ENCODE results near the gene NPFFR2. TPM values are rescaled to one million over a fixed set of nuclear protein-coding genes. Genes with fewer than 3 reads are reported as not detected.
"Not testable (repeated sequence)": the region's sequence is repeated elsewhere in the genome, so short reads cannot be mapped to it uniquely, and the experiment has no call there.

Gene NPFFR2
- total RNA-seq, 4 donors from 2014 or later = not detected

DNA sequence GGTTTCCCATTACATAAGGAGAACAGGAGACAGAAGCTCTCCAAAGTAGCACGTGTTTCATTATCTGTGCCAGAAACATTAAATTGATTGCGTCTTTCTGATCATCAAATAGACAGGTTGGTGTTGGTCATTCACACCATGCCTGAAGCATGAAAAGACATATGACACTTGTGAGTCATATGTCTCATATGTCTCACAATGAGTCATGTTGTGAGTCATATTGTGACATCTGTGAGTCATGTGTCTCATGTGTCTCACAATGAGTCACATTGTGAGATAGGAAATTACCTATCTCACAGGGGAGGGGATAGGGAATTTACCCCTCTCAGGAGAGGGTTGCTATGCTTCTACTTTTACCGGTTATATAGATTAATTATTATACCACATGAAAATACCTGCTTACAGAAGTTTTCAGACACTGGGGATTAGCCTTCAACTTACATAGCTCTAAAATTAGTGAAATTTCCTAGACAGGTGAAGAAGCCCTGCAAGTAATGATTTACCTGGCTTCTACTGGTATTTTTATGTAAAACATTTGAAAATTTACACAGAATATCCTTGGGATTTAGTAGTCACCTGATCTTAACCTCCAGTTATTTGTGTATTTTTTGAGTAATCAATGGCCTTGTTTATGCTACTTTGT, 80.8 kb downstream of the NPFFR2 start:
- Histone ChIP-seq H3K4me1 (no peaks in the 10 kb centered on the region), H3K27me3 (no peaks in the 10 kb centered on the region), H3K9me3 (no peaks in the 10 kb centered on the region), H3K4me3 (no peak overlapping the region), H3K27ac (no peak overlapping the region), H3K36me3 (no peaks in the 10 kb centered on the region)
- no peak for TF ChIP-seq POLR2A (IDR thresholded peaks at IDR 0.05)
- TF ChIP-seq CTCF (IDR thresholded peaks at IDR 0.05 in 4 of 5, conservative IDR thresholded peaks at IDR 0.05 in 1 of 5) = no peak
- DNase-seq (no peak), ATAC-seq (peak in 1 of 2 donors; percentile 39)
- intact Hi-C loops (cut with DNase I; ENCODE audit: low total_unique reads) = no loop called here
- in situ Hi-C loops (cut with MboI; ENCODE audit: low sequenced_read_pairs in 4 of 4) = no loop called here

GRCh38 chr4:72118017-72118416, 86.2 kb downstream of the NPFFR2 start:
- TF ChIP-seq CTCF (IDR thresholded peaks at IDR 0.05 in 4 of 5, conservative IDR thresholded peaks at IDR 0.05 in 1 of 5) (no peak), POLR2A (IDR thresholded peaks at IDR 0.05) (no peak)
- in situ Hi-C loops (cut with MboI; ENCODE audit: low sequenced_read_pairs in 4 of 4) = no loop called here

DNA sequence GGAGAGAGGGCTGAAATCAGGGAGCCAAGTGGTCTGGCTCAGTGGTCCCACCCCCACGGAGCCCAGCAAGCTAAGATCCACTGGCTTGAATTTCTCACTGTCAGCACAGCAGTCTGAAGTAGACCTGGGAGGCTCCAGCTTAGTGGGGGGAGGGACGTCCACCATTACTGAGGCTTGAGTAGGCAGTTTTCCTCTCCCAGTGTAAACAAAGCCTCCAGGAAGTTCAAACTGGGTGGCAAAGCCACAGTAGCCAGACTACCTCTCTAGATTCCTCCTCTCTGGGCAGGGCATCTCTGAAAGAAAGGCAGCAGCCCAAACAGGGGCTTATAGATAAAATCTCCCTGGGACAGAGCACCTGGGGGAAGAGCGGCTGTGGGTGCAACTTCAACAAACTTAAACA, 88.1 kb downstream of the NPFFR2 start:
- H3K27me3 ChIP-seq = no peaks in the 10 kb centered on the region
- intact Hi-C loops (cut with DNase I; ENCODE audit: low total_unique reads) = no loop called here
- no peaks in the 10 kb centered on the region for H3K9me3 ChIP-seq
- H3K27ac ChIP-seq = no peak overlapping the region
- no peak for ATAC-seq
- no peak for TF ChIP-seq CTCF (IDR thresholded peaks at IDR 0.05 in 4 of 5, conservative IDR thresholded peaks at IDR 0.05 in 1 of 5)
- TF ChIP-seq POLR2A (IDR thresholded peaks at IDR 0.05) = no peak
- in situ Hi-C loops (cut with MboI; ENCODE audit: low sequenced_read_pairs in 4 of 4) = loop anchor here in 1 of 4 donors (10.0 kb wide), 1 partner anchor 55 kb away; no protein-coding TSS in a partner anchor
- no peak for DNase-seq
- H3K4me3 ChIP-seq = no peak overlapping the region
- no peaks in the 10 kb centered on the region for H3K4me1 ChIP-seq
- no peaks in the 10 kb centered on the region for H3K36me3 ChIP-seq

More at GRCh38 chr4:72118017-72118416, 86.2 kb downstream of the NPFFR2 start:
- intact Hi-C loops (cut with DNase I; ENCODE audit: low total_unique reads) = no loop called here
- ATAC-seq (no peak), DNase-seq (no peak)
- no peaks in the 10 kb centered on the region for H3K36me3 ChIP-seq
- no peaks in the 10 kb centered on the region for H3K27me3 ChIP-seq
- no peaks in the 10 kb centered on the region for H3K4me1 ChIP-seq
- no peak overlapping the region for H3K4me3 ChIP-seq
- H3K27ac ChIP-seq = no peak overlapping the region
- H3K9me3 ChIP-seq = no peaks in the 10 kb centered on the region

GRCh38 chr4:72128741-72129140, 96.9 kb downstream of the NPFFR2 start:
- in situ Hi-C loops (cut with MboI; ENCODE audit: low sequenced_read_pairs in 4 of 4) = loop anchor here in 1 of 4 donors (10.0 kb wide), 1 partner anchor 64 kb away; no protein-coding TSS in a partner anchor
- TF ChIP-seq CTCF (IDR thresholded peaks at IDR 0.05 in 4 of 5, conservative IDR thresholded peaks at IDR 0.05 in 1 of 5) = no peak
- TF ChIP-seq POLR2A (IDR thresholded peaks at IDR 0.05) = no peak
- intact Hi-C loops (cut with DNase I; ENCODE audit: low total_unique reads) = no loop called here
- DNase-seq = no peak
- Histone ChIP-seq H3K9me3 (no peaks in the 10 kb centered on the region), H3K27me3 (no peaks in the 10 kb centered on the region), H3K4me3 (no peak overlapping the region), H3K27ac (no peak overlapping the region), H3K36me3 (no peaks in the 10 kb centered on the region), H3K4me1 (no peaks in the 10 kb centered on the region)
- ATAC-seq = no peak

DNA sequence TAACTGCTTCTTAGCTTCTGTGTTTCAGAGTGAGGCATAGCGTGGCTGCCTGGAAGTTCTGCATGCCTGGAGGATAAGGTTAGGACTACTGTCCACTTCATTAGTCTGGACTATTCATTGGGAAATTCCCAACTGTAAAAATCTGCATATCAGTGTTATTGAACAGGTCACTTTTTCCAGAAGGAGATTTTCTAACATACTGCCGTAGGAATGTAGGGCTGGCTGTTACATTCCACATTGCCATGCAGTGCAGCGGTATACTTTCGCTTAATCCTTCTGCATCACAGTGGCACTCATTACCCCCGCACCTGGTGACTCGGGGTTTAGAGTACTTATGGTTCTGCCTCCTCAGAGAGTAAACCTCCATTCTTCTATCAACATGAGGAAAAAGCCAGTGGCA, 104.6 kb downstream of the NPFFR2 start:
- no peak overlapping the region for H3K4me3 ChIP-seq
- no peak for ATAC-seq
- H3K9me3 ChIP-seq = no peaks in the 10 kb centered on the region
- H3K27me3 ChIP-seq = no peaks in the 10 kb centered on the region
- H3K27ac ChIP-seq = no peak overlapping the region
- intact Hi-C loops (cut with DNase I; ENCODE audit: low total_unique reads) (no loop called here), in situ Hi-C loops (cut with MboI; ENCODE audit: low sequenced_read_pairs in 4 of 4) (no loop called here)
- DNase-seq = no peak
- H3K4me1 ChIP-seq = no peaks in the 10 kb centered on the region
- no peaks in the 10 kb centered on the region for H3K36me3 ChIP-seq
- TF ChIP-seq POLR2A (IDR thresholded peaks at IDR 0.05) (no peak), CTCF (IDR thresholded peaks at IDR 0.05 in 4 of 5, conservative IDR thresholded peaks at IDR 0.05 in 1 of 5) (no peak)

GRCh38 chr4:72139997-72140396, 108.2 kb downstream of the NPFFR2 start:
- H3K4me3 ChIP-seq; H3K27ac ChIP-seq; H3K9me3 ChIP-seq; H3K4me1 ChIP-seq; in situ Hi-C loops (cut with MboI; ENCODE audit: low sequenced_read_pairs in 4 of 4); intact Hi-C loops (cut with DNase I; ENCODE audit: low total_unique reads); H3K27me3 ChIP-seq; ATAC-seq; H3K36me3 ChIP-seq; DNase-seq: not testable (repeated sequence)
